ENCODE data around the gene SLC38A6.
A peak's percentile ranks its signal among the peaks of the same experiment; 100 is the strongest.

The SLC38A6 gene

GRCh38 chr14:60980811-60981632 is at the start of gene SLC38A6, which contains the start of gene TRMT5:
Gene SLC38A6, plus strand, starts transcription at chr14:60981245. Its CDS starts 33 bp downstream, at chr14:60981278.
Gene TRMT5, minus strand, starts transcription at chr14:60981079. Its CDS starts 106 bp downstream, at chr14:60980973.
- peak; percentile 79 to 84 (median 83) for DNase-seq (ENCODE audit: low read depth in 3 of 3)

GRCh38 chr14:60933920-60934655 is 47.0 kb upstream of the SLC38A6 start:
- no peak for DNase-seq (ENCODE audit: low read depth in 3 of 3)

DNA sequence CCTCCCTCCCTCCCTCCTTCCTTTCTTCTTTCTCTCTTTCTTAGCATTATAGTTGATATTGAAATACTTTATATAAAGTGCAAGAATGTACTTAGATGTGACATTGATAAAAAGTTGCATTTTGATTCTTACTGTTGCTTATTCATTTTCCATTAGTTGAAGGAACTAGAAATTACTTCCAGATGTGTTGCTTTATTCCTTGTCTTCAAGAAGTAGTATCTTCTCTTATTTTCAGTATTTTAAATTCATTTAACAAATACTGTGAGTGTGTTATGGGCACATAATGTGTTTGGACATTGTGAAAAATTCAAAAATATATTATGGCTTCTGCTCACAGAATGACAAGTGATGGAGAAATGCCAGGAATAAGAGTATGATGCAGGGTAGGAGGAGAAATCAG is 45.7 kb upstream of the SLC38A6 start:
- no peak for DNase-seq (ENCODE audit: low read depth in 3 of 3)

DNA sequence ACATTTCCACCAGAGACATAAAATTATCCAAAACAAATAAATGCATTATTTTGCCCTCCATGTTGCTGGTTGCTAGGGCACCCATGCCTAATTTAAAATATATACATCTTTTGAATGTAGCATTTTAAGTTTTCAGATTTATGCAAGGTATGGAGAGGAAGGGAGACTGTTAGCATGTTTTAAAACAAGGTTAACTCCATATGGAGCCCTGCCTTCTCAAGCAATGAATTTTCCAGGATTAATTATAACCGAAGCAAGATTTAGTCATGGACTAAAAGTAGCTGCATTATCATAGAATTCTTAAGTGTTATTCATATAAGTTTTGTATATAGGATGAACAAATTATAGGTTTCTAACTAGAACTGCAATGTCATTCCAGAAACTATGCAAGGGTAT is 37.4 kb upstream of the SLC38A6 start:
- DNase-seq (ENCODE audit: low read depth in 3 of 3), result no peak

- DNase-seq (ENCODE audit: low read depth in 3 of 3), result no peak
Observed at GRCh38 chr14:60944204-60944603, 36.8 kb upstream of the SLC38A6 start.

DNA sequence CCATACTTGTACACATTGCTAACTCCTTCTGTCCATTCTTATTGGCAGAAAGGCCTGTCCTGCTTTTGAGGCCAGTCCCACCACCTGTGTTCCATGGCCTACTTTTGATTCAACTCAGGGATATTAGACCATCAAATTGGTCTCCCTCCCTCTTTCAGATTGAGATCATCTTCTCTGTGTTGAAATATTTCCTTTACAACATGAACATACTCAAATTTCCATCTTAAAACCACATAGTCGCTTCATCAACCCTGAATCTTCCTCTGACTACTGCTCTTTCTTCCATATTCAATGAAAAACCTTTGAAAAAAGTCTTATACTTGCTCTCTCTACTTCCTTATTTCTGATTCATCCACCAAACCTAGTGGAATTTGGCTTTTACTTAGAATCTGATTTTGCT is 35.1 kb upstream of the SLC38A6 start:
- no peak for DNase-seq (ENCODE audit: low read depth in 3 of 3)

DNA sequence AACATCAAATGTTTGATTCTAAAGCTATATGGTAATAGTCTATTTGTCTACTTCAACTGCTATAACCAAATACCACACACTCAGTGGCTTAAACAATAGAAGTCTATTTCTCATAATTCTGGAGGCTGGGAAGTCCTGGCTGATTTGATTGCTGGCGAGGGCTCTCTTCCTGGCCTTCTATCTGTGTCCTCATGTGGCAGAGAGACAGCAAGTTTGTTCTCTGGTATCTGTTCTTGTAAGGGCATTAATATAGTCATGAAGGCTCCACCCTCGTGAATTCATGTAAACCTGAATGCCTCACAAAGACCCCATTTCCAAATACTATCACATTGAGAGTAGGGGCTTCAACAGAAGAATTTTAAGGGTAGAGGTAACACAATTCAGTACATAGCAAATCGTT is 34.3 kb upstream of the SLC38A6 start:
- DNase-seq (ENCODE audit: low read depth in 3 of 3), result no peak

DNA sequence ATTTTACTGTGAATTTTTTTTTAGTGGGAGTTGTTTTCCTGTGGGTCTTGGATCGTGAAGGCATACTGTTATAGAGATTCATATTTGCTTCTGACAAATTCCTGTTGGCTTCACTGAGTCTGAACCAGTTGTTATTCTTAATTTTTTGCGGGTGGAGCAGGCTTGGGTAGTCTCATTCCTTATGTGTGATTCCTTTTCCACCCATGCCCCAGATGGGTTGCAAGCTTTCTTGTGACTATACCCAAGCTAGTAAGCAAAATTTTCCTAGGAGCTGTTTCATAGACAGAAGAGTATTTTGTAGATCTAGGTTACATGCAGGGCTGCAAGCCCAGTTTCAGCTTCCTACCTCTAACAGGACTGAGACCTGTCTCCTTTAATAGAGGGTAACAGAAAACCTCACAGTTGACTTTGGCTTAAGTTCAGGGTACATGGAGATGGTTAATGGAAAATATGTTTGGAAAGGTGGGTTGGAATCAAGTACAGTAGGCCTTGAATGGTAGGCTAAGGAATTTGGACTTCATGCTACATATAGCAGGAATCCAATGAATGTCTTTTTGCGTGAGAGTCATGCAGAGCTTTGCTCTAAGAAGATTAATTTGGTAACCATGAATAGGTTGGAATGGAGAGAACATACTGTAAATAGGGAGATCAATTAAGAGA is 29.1 kb upstream of the SLC38A6 start:
- no peak for DNase-seq (ENCODE audit: low read depth in 3 of 3)

DNA sequence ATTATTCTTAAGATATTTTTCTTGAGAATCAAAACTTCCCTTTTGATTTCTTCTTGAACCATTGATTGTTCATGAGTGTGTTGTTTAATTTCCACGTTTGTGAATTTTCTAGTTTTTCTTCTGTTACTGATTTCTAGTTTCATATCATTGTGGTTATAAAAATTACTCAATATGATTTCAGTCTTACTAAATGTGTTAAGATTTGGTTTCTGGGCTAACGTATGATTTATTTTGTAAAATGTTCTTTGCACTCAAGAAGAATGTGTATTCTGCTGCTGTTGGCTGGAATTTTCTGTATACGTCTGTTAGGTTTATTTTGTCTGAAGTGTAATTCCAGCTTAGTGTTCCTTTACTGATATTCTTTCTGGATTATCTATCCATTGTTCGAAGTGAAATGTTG is 24.8 kb upstream of the SLC38A6 start:
- DNase-seq (ENCODE audit: low read depth in 3 of 3), result no peak

GRCh38 chr14:60956632-60957031 is 24.4 kb upstream of the SLC38A6 start:
- DNase-seq (ENCODE audit: low read depth in 3 of 3), result no peak

- DNase-seq (ENCODE audit: low read depth in 3 of 3), result no peak
Observed at GRCh38 chr14:60958146-60958545, 22.9 kb upstream of the SLC38A6 start.

- no peak for DNase-seq (ENCODE audit: low read depth in 3 of 3)
Observed at GRCh38 chr14:60963761-60964160, 17.3 kb upstream of the SLC38A6 start.

DNA sequence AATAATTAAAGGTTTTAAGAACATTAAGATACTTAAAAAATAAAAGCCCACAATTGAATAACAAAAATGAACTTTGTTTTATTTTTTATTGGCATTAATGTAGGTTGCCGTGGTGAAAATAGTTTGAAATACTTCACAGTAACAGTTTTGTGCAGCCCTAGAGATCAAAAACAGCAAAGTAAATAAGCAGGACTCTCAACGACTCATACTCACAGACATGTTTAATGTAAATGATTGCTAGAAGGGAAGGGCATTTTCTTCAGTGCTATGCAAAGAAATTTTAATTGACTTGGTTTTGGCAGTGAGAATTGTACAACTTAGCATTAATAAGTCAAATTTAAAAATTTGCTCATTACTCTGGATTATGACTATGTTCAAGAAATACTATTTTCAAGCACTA is 16.1 kb upstream of the SLC38A6 start:
- DNase-seq (ENCODE audit: low read depth in 3 of 3), result no peak

DNA sequence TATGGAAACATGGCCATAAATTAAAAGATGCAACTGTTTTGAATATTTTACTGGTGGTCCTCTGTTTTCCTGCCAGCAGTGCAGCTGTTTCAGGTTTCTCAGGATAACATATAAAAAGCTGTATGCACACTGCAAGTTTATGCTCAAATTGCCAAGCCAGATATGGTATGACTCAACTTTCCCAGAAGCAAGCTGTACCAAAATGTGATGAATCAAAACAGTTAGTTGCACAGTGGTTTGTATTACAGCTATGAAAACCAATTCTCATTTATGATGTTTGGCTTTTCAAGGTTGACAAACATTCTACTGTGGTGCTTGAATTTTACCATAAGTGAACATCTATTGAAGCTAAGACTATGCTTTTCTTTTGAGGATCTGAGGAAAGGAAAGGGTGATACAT is 15.6 kb upstream of the SLC38A6 start:
- no peak for DNase-seq (ENCODE audit: low read depth in 3 of 3)

- no peak for DNase-seq (ENCODE audit: low read depth in 3 of 3)
Observed at GRCh38 chr14:60968099-60968498, 12.9 kb upstream of the SLC38A6 start.

- no peak for DNase-seq (ENCODE audit: low read depth in 3 of 3)
Observed at GRCh38 chr14:60968671-60969070, 12.4 kb upstream of the SLC38A6 start.

DNA sequence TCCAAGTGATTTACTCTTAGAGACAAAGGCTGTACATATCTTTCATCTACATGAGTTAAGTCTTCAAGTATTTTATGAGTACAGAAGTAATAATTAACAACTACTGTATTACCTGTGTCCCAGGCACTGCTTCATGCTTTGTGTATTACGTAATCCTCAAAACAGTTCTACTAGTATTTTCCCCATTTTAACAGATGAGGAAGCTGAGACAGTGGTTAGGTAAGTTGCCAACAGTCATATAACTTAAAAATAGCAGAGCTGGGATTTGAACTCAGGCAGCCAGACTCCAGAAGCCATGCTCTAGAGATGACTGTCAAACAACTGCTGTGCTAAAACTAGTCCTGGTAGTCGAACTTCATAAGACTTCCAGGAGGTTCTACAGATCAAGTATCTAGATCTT is 10.9 kb upstream of the SLC38A6 start:
- no peak for DNase-seq (ENCODE audit: low read depth in 3 of 3)

- DNase-seq (ENCODE audit: low read depth in 3 of 3), result no peak
Observed at GRCh38 chr14:60971271-60971670, 9.8 kb upstream of the SLC38A6 start.

DNA sequence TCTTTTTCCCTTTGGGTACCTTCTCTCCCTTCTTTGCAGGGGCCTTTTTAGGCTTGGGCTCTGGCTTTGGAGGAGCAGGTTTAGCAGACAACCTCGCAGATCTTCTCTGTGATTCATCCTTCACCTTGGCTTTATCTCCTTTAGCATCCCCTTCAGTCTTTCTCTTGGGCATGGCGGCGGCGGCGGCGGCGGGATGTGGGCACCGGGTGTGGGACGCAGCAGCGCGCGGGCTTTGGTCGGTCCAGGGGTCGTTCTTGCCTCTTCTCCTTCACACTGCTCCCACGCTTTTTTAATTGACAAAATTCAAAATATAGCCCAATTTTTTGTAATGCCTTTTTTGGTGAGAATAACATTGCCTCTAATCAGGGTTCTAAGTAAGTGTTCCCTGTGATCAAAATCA is 8.8 kb upstream of the SLC38A6 start:
- DNase-seq (ENCODE audit: low read depth in 3 of 3), result no peak

- DNase-seq (ENCODE audit: low read depth in 3 of 3), result no peak
Observed at GRCh38 chr14:60973070-60973469, 8.0 kb upstream of the SLC38A6 start.

- no peak for DNase-seq (ENCODE audit: low read depth in 3 of 3)
Observed at GRCh38 chr14:60974090-60974651, 6.9 kb upstream of the SLC38A6 start.

GRCh38 chr14:60975551-60975950 is 5.5 kb upstream of the SLC38A6 start:
- no peak for DNase-seq (ENCODE audit: low read depth in 3 of 3)

Measured in stimulated activated CD4-positive, alpha-beta T cell treated with anti-CD3 and anti-CD28 coated beads, TNF-alpha, amount 100 ng/mL, for 48 hours (primary cell).